ENCODE measurements around the gene C3orf38. TPM values are rescaled to one million over a fixed set of nuclear protein-coding genes. Genes with fewer than 3 reads are reported as not detected.

C3orf38 gene
- total and polyA plus RNA-seq, 9 of the 15 experiments (the other 6 are each of a cell fraction or from before 2014, with no cell fraction given) = 8.7 to 22.1 (median 16.2) TPM

DNA sequence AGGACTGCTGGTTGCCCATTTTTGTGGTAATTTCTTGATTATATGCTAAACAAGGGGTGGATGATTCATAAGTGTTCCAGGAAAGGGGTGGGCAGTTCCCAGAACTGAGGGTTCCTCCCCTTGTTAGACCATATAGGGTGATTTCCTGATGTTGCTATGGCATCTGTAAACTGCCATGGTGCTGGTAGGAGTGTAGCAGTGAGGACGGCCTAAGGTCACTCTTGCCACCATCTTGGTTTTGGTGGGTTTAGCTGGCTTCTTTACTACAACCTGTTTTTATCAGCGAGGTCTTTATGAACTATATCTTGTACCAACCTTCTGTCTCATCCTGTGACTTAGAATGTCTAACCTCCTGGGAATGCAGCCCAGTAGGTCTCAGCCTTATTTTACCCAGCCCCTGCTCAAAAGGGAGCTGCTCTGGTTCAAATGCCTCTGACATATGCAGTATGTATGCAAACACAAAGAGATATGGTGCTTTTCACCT is 46.2 kb downstream of the C3orf38 start (continued):
- TF ChIP-seq JUND (IDR thresholded peaks at IDR 0.05; ENCODE audit: borderline replicate concordance, low read depth, low read length) (peak; percentile 64; the same call in 1 of the 2 replicates), JUND (tag; IDR thresholded peaks at IDR 0.05; ENCODE audit: borderline replicate concordance, low read depth, low read length) (no peak), ATF7 (IDR thresholded peaks at IDR 0.05) (peak; percentile 33; the same call in 1 of the 2 replicates), PTTG1 (tag; IDR thresholded peaks at IDR 0.05; ENCODE audit: low read depth) (0 out of 2 replicates have a peak, but pooled peaks have one; percentile 25), GMEB1 (CRISPR knock-in tag; IDR thresholded peaks at IDR 0.05) (no peak), MEF2D (tag; conservative IDR thresholded peaks at IDR 0.05; ENCODE audit: low read depth) (no peak), GABPA (tag; conservative IDR thresholded peaks at IDR 0.05; ENCODE audit: low read depth) (0 out of 2 replicates have a peak, but pooled peaks have one; percentile 21), EZH2 (IDR thresholded peaks at IDR 0.05; ENCODE audit: borderline replicate concordance, low read depth, low read length) (no peak), EGR1 (conservative IDR thresholded peaks at IDR 0.05) (peak; percentile 43), BCL6 (CRISPR knock-in tag; IDR thresholded peaks at IDR 0.05) (0 out of 2 replicates have a peak, but pooled peaks have one; percentile 17), ZNF184 (CRISPR knock-in tag; IDR thresholded peaks at IDR 0.05) (no peak), ZNF41 (CRISPR knock-in tag; conservative IDR thresholded peaks at IDR 0.05) (0 out of 2 replicates have a peak, but pooled peaks have one; percentile 8), CXXC5 (CRISPR knock-in tag; IDR thresholded peaks at IDR 0.05) (no peak), GABPB1 (CRISPR knock-in tag; IDR thresholded peaks at IDR 0.05) (no peak), ZKSCAN8 (CRISPR knock-in tag; IDR thresholded peaks at IDR 0.05) (peak; percentile 82; the same call in 1 of the 2 replicates)
- TF ChIP-seq, protein P1, sequence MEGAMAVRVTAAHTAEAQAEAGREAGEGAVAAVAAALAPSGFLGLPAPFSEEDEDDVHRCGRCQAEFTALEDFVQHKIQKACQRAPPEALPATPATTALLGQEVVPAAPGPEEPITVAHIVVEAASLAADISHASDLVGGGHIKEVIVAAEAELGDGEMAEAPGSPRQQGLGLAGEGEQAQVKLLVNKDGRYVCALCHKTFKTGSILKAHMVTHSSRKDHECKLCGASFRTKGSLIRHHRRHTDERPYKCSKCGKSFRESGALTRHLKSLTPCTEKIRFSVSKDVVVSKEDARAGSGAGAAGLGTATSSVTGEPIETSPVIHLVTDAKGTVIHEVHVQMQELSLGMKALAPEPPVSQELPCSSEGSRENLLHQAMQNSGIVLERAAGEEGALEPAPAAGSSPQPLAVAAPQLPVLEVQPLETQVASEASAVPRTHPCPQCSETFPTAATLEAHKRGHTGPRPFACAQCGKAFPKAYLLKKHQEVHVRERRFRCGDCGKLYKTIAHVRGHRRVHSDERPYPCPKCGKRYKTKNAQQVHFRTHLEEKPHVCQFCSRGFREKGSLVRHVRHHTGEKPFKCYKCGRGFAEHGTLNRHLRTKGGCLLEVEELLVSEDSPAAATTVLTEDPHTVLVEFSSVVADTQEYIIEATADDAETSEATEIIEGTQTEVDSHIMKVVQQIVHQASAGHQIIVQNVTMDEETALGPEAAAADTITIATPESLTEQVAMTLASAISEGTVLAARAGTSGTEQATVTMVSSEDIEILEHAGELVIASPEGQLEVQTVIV (CRISPR knock-in tag; IDR thresholded peaks at IDR 0.05; ENCODE audit: borderline replicate concordance) = no peak
- TF ChIP-seq, protein P2, sequence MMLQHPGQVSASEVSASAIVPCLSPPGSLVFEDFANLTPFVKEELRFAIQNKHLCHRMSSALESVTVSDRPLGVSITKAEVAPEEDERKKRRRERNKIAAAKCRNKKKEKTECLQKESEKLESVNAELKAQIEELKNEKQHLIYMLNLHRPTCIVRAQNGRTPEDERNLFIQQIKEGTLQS (IDR thresholded peaks at IDR 0.05) = peak; percentile 41; the same call in 1 of the 2 replicates
- TF ChIP-seq, protein P2 (CRISPR knock-in tag; conservative IDR thresholded peaks at IDR 0.05) = no peak
- TF ChIP-seq, protein P3, sequence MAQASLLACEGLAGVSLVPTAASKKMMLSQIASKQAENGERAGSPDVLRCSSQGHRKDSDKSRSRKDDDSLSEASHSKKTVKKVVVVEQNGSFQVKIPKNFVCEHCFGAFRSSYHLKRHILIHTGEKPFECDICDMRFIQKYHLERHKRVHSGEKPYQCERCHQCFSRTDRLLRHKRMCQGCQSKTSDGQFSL (CRISPR knock-in tag; IDR thresholded peaks at IDR 0.05) = no peak
- TF ChIP-seq, protein P3 (tag; IDR thresholded peaks at IDR 0.05) = peak in 1 of 2 experiments; percentile 63; a peak in 1 of 4 replicates
- TF ChIP-seq, protein P4, sequence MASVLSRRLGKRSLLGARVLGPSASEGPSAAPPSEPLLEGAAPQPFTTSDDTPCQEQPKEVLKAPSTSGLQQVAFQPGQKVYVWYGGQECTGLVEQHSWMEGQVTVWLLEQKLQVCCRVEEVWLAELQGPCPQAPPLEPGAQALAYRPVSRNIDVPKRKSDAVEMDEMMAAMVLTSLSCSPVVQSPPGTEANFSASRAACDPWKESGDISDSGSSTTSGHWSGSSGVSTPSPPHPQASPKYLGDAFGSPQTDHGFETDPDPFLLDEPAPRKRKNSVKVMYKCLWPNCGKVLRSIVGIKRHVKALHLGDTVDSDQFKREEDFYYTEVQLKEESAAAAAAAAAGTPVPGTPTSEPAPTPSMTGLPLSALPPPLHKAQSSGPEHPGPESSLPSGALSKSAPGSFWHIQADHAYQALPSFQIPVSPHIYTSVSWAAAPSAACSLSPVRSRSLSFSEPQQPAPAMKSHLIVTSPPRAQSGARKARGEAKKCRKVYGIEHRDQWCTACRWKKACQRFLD (CRISPR knock-in tag; IDR thresholded peaks at IDR 0.05) = peak; percentile 89; the same call in 1 of the 2 replicates
